UCSD-AML1 (cell line): Measurements from ENCODE around the gene WNT9B.
A peak's percentile ranks its signal among the peaks of the same experiment; 100 is the strongest.

Source experiments
- DNase-seq: peaks from one replicate; lab custom pipeline; 2025; ENCODE audit not compliant: unreplicated experiment; lab: John Stamatoyannopoulos, UW

WNT9B gene

GRCh38 chr17:46853896-46854444 is 2.6 kb downstream of the WNT9B start:
- DNase-seq: no peak

GRCh38 chr17:46854515-46854914 is 3.1 kb downstream of the WNT9B start:
- DNase-seq: no peak

- DNase-seq: no peak
These were observed 3.6 kb downstream of the WNT9B start for GRCh38 chr17:46854948-46855347.

GRCh38 chr17:46857600-46857999 is 6.2 kb downstream of the WNT9B start:
- DNase-seq: no peak

- no peak for DNase-seq
These were observed 8.6 kb downstream of the WNT9B start for GRCh38 chr17:46859996-46860395.

- DNase-seq: no peak
These were observed 11.6 kb downstream of the WNT9B start for GRCh38 chr17:46862949-46863348.

GRCh38 chr17:46863383-46864121 is 12.2 kb downstream of the WNT9B start:
- no peak for DNase-seq

- peak; percentile 52 for DNase-seq
These were observed 13.7 kb downstream of the WNT9B start for GRCh38 chr17:46865100-46865499.

GRCh38 chr17:46866325-46866724 is 14.9 kb downstream of the WNT9B start:
- no peak for DNase-seq

- no peak for DNase-seq
These were observed 15.4 kb downstream of the WNT9B start for GRCh38 chr17:46866747-46867146.

GRCh38 chr17:46868689-46869187 is 17.4 kb downstream of the WNT9B start:
- DNase-seq: no peak

GRCh38 chr17:46869296-46869695 is 17.9 kb downstream of the WNT9B start:
- no peak for DNase-seq

- DNase-seq: no peak
These were observed 18.8 kb downstream of the WNT9B start for GRCh38 chr17:46869975-46870803.

- no peak for DNase-seq
These were observed 21.0 kb downstream of the WNT9B start for GRCh38 chr17:46872421-46872820.

GRCh38 chr17:46873941-46874645 is 22.7 kb downstream of the WNT9B start:
- DNase-seq: no peak

- DNase-seq: peak; percentile 57
These were observed 23.5 kb downstream of the WNT9B start for GRCh38 chr17:46874906-46875305.

- DNase-seq: no peak
These were observed 24.5 kb downstream of the WNT9B start for GRCh38 chr17:46875849-46876352.

- DNase-seq: no peak
These were observed 25.0 kb downstream of the WNT9B start for GRCh38 chr17:46876353-46876887.

- no peak for DNase-seq
These were observed 25.5 kb downstream of the WNT9B start for GRCh38 chr17:46876926-46877325.

- DNase-seq: no peak
These were observed 26.1 kb downstream of the WNT9B start for GRCh38 chr17:46877466-46877865.

GRCh38 chr17:46878055-46878454 is 26.7 kb downstream of the WNT9B start:
- DNase-seq: peak; percentile 52
